PC-9 (cell line): ENCODE data around the gene ETV6. TPM values are rescaled to one million over a fixed set of nuclear protein-coding genes. Genes with fewer than 3 reads are reported as not detected.

ENCODE experiments used
- BruUV-seq: library from RNA; stranded (reverse); fragments of 400-500 nt; replicated peaks from 2 replicates; lab custom pipeline; 2021; lab: Mats Ljungman, UMichigan
- CTCF ChIA-PET: fragments of 300-600 bp; sonication (Branson Sonifier 250); formaldehyde crosslinking; loops from one replicate; lab custom pipeline; 2022; ENCODE audit warnings: antibody characterized with exemption; lab: Charles Lee
- POLR2A ChIA-PET: fragments of 300-600 bp; sonication (Branson Sonifier 250); formaldehyde crosslinking; loops from one replicate; lab custom pipeline; 2022; ENCODE audit warnings: antibody characterized with exemption; ENCODE audit not compliant: unreplicated experiment; lab: Charles Lee
- DNase-seq, 2 experiments: peaks; one replicate each; pipeline versions ENCODE4 v3.0.0 to v3.0.0-alpha.2; 2015 to 2022; ENCODE audit warnings: mixed read lengths in 1 of 2
- H2AFZ ChIP-seq: fragments of 200-600 bp; sonication (generic); 2 replicates; pipeline ENCODE4 v1.8.1; 2017; ENCODE audit warnings: antibody characterized with exemption
- H3F3A ChIP-seq: fragments of 200-600 bp; sonication (generic); 2 replicates; pipeline ENCODE4 v1.8.1; 2017; ENCODE audit warnings: antibody characterized with exemption, mild to moderate bottlenecking, low read depth; ENCODE audit not compliant: insufficient read depth
- H3K27ac ChIP-seq: fragments of 200-600 bp; sonication (generic); 2 replicates; pipeline ENCODE4 v1.6.1; 2016; ENCODE audit warnings: mixed run types
- H3K27me3 ChIP-seq: fragments of 200-600 bp; sonication (generic); 2 replicates; pipeline ENCODE4 v1.6.1; 2016; ENCODE audit warnings: low read depth, mixed run types; ENCODE audit not compliant: insufficient read depth
- H3K36me3 ChIP-seq: fragments of 200-600 bp; sonication (generic); 2 replicates; pipeline ENCODE4 v1.6.1; 2016; ENCODE audit warnings: low read depth, mixed run types
- H3K4me1 ChIP-seq: fragments of 200-600 bp; sonication (generic); replicated peaks from 2 replicates; pipeline ENCODE4 v1.6.1; 2016; ENCODE audit warnings: mixed run types; ENCODE audit not compliant: insufficient read depth
- H3K4me2 ChIP-seq: fragments of 200-600 bp; sonication (generic); 2 replicates; pipeline ENCODE4 v1.6.1; 2017; ENCODE audit warnings: mixed run types
- H3K4me3 ChIP-seq: fragments of 200-600 bp; sonication (generic); 2 replicates; pipeline ENCODE4 v1.6.1; 2016; ENCODE audit warnings: mixed run types
- H3K79me2 ChIP-seq: fragments of 200-600 bp; sonication (generic); 2 replicates; pipeline ENCODE4 v1.6.1; 2017; ENCODE audit warnings: low read depth, mixed run types
- H3K9me2 ChIP-seq: fragments of 200-600 bp; sonication (generic); 2 replicates; pipeline ENCODE4 v1.8.1; 2017; ENCODE audit warnings: mild to moderate bottlenecking; ENCODE audit not compliant: insufficient read depth
- H3K9me3 ChIP-seq: fragments of 200-600 bp; sonication (generic); 2 replicates; pipeline ENCODE4 v1.8.1; 2016; ENCODE audit warnings: low read depth; ENCODE audit not compliant: insufficient read depth
- H4K20me1 ChIP-seq: fragments of 200-600 bp; sonication (generic); 2 replicates; pipeline ENCODE4 v1.8.1; 2017; ENCODE audit not compliant: insufficient read depth
- CTCF ChIP-seq: fragments of 200-600 bp; sonication (generic); conservative IDR thresholded peaks from 2 replicates; pipeline ENCODE4 v1.6.1; 2017; ENCODE audit warnings: mixed run types, antibody characterized with exemption, mild to moderate bottlenecking, moderate library complexity
- EZH2 ChIP-seq: fragments of 200-600 bp; sonication (generic); IDR thresholded peaks from 2 replicates; pipeline ENCODE4 v1.8.0; 2017; ENCODE audit warnings: antibody characterized with exemption, low read depth
- intact Hi-C: fragments of 100-400 bp; cut with micrococcal nuclease; formaldehyde crosslinking; loops from one replicate; pipeline ENCODE4 v1.10.0; 2022; ENCODE audit not compliant: unreplicated experiment
- total RNA-seq: library from RNA; stranded (reverse); gene quantifications from 2 replicates; pipeline ENCODE4 v1.2.3, GENCODE V29; 2021

ETV6 gene
- total RNA-seq, 1 experiment from 2014 or later = 62.8 TPM

- Histone ChIP-seq H3K79me2 (peaks cover 97% of the 10 kb centered on the region), H4K20me1 (0 out of 2 replicates have a peak, but pooled peaks cover 4% of the 10 kb centered on the region), H3K27me3 (no peaks in the 10 kb centered on the region), H3K9me3 (no peaks in the 10 kb centered on the region), H3K4me1 (peaks cover 8% of the 10 kb centered on the region), H3K27ac (no peak overlapping the region), H3K4me3 (no peak overlapping the region), H3K4me2 (no peak overlapping the region), H3K36me3 (peaks cover 22% of the 10 kb centered on the region; the same call in 1 of the 2 replicates), H3K9me2 (no peaks in the 10 kb centered on the region), H3F3A (no peaks in the 10 kb centered on the region), H2AFZ (no peak overlapping the region)
- ChIA-PET POLR2A (no interaction called here), CTCF (no interaction called here)
- DNase-seq = no peak
- TF ChIP-seq CTCF (no peak), EZH2 (no peak)
- intact Hi-C loops = no loop called here
- BruUV-seq = no TSS peak
Measured at GRCh38 chr12:11661491-11662089, 12.1 kb downstream of the ETV6 start.

GRCh38 chr12:11662369-11662768, 12.9 kb downstream of the ETV6 start:
- no peak for TF ChIP-seq CTCF
- TF ChIP-seq EZH2 = no peak
- no peaks in the 10 kb centered on the region for H3K27me3 ChIP-seq
- DNase-seq = no peak
- peaks cover 14% of the 10 kb centered on the region; the same call in 1 of the 2 replicates for H3K36me3 ChIP-seq
- no peaks in the 10 kb centered on the region for H3K9me2 ChIP-seq
- POLR2A ChIA-PET = no interaction called here
- no peaks in the 10 kb centered on the region for H3K9me3 ChIP-seq
- H3K79me2 ChIP-seq = peaks cover 96% of the 10 kb centered on the region
- H3K27ac ChIP-seq = no peak overlapping the region
- CTCF ChIA-PET = no interaction called here
- H3F3A ChIP-seq = no peaks in the 10 kb centered on the region
- H3K4me1 ChIP-seq = 0 out of 2 replicates have a peak, but pooled peaks cover 3% of the 10 kb centered on the region
- 0 out of 2 replicates have a peak, but pooled peaks cover 4% of the 10 kb centered on the region for H4K20me1 ChIP-seq
- BruUV-seq = no TSS peak
- intact Hi-C loops = no loop called here
- no peak overlapping the region for H2AFZ ChIP-seq
- H3K4me3 ChIP-seq = no peak overlapping the region
- no peak overlapping the region for H3K4me2 ChIP-seq

- H3K9me2 ChIP-seq = no peaks in the 10 kb centered on the region
- no peak overlapping the region for H3K4me2 ChIP-seq
- peaks cover 89% of the 10 kb centered on the region for H3K79me2 ChIP-seq
- CTCF ChIA-PET = no interaction called here
- no TSS peak for BruUV-seq
- H4K20me1 ChIP-seq = 0 out of 2 replicates have a peak, but pooled peaks cover 4% of the 10 kb centered on the region
- no peak for DNase-seq
- POLR2A ChIA-PET = no interaction called here
- peaks cover 7% of the 10 kb centered on the region for H3K4me1 ChIP-seq
- intact Hi-C loops = no loop called here
- H3K27ac ChIP-seq = no peak overlapping the region
- no peak overlapping the region for H2AFZ ChIP-seq
- TF ChIP-seq CTCF = no peak
- TF ChIP-seq EZH2 = no peak
- H3K9me3 ChIP-seq = no peaks in the 10 kb centered on the region
- H3K4me3 ChIP-seq = no peak overlapping the region
- H3F3A ChIP-seq = peaks cover 5% of the 10 kb centered on the region; the same call in 1 of the 2 replicates
- H3K36me3 ChIP-seq = peaks cover 14% of the 10 kb centered on the region; the same call in 1 of the 2 replicates
- no peaks in the 10 kb centered on the region for H3K27me3 ChIP-seq
Measured at GRCh38 chr12:11663130-11663529, 13.7 kb downstream of the ETV6 start.
